ENCODE measurements around the gene CYP11A1. TPM values are rescaled to one million over a fixed set of nuclear protein-coding genes. Genes with fewer than 3 reads are reported as not detected.

Gene CYP11A1
- total RNA-seq, 1 experiment from 2014 or later: 1.7 TPM

DNA sequence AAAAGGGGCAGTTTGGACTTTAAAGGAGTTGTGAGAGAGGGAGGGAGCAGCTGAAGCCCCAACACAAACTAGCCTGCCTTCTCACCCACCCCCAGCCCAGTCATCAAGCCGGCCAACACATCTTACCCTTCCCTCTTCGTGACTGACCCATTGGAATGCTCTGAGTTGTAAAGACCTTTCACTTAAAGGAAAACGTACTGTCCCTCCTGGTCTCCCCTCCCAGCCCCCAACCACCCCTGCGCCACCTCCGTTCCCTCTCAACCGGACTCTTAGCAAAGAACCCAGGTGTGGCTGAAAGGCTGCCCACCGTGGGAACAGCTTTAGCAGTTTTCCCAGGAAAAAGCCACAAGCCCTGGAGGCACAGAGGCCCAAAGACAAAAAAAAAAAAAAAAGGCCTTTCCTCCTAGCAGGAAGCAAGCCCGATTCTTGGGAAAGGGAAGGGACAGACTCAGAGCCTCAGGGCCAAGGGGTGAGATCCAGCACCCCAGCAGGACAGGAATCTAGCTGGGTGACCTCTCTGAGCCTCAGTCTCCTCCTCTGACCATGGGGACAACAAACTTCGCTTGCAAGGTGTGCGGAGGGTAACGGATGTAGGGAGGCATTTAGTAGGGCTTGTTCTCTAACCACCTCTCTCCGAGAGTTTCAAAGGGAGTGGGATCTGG is 2.4 kb downstream of the CYP11A1 start:
- H3K4me2 ChIP-seq (ENCODE audit: insufficient read depth, insufficient read length, low read length): peak overlapping the region; percentile 22

More for the DNA sequence above, 2.4 kb downstream of the CYP11A1 start:
- Histone ChIP-seq H2BK15ac (ENCODE audit: low read depth, low read length) (no peak overlapping the region), H3K23me2 (ENCODE audit: insufficient read length, low read depth, low read length, poor library complexity, severe bottlenecking) (peaks cover 18% of the 10 kb centered on the region), H2BK12ac (ENCODE audit: insufficient read length, low read depth, low read length) (no peak overlapping the region), H3K14ac (ENCODE audit: insufficient read depth, low read length) (peak overlapping the region; percentile 92; the same call in 1 of the 2 replicates), H3K27me3 (ENCODE audit: insufficient read depth, low read length) (no peaks in the 10 kb centered on the region), H3K9me3 (ENCODE audit: control insufficient read depth, low read depth, low read length) (no peaks in the 10 kb centered on the region), H3K18ac (ENCODE audit: insufficient read length, low read depth, low read length) (no peak overlapping the region), H4K8ac (replicated peaks; ENCODE audit: insufficient read length, low read depth, low read length) (no peak overlapping the region), H2BK20ac (ENCODE audit: low read depth, low read length, poor library complexity, severe bottlenecking) (no peak overlapping the region), H3K4ac (ENCODE audit: low read depth, low read length) (no peak overlapping the region), H3K23ac (ENCODE audit: insufficient read length, low read depth, low read length) (no peak overlapping the region), H4K91ac (ENCODE audit: insufficient read length, low read depth, low read length) (no peak overlapping the region), H3K56ac (ENCODE audit: insufficient read length, low read depth, low read length) (no peak overlapping the region), H4K20me1 (ENCODE audit: control insufficient read depth, insufficient read depth, insufficient read length) (no peaks in the 10 kb centered on the region), H3T11ph (ENCODE audit: low read length) (no peak overlapping the region), H3K79me1 (ENCODE audit: insufficient read depth, low read depth, low read length, poor library complexity, severe bottlenecking) (no peaks in the 10 kb centered on the region), H2BK5ac (ENCODE audit: insufficient read length, low read length) (no peak overlapping the region), H3K9ac (ENCODE audit: extremely low read depth, insufficient read length, low read length) (no peak overlapping the region), H3K4me1 (ENCODE audit: insufficient read depth, low read length) (peaks cover 2% of the 10 kb centered on the region; the same call in 1 of the 2 replicates), H2AK5ac (ENCODE audit: insufficient read length, low read length) (no peak overlapping the region), H2AFZ (ENCODE audit: low read length) (no peak overlapping the region), H3K79me2 (ENCODE audit: insufficient read depth, low read length) (no peaks in the 10 kb centered on the region), H4K5ac (ENCODE audit: insufficient read length, low read depth, low read length) (no peak overlapping the region), H3K27ac (ENCODE audit: insufficient read length, low read depth, low read length) (no peak overlapping the region), H2BK120ac (ENCODE audit: low read depth, low read length, poor library complexity, severe bottlenecking) (no peak overlapping the region)
- Mint-ChIP-seq H3K9me3 (no peaks in the 10 kb centered on the region), H3K27ac (peak overlapping the region in 1 of 3 experiments; percentile 63; a peak in 1 of 7 replicates), H3K27me3 (ENCODE audit: low read depth) (peaks cover 42% of the 10 kb centered on the region), H3K4me1 (peaks cover 13 to 19% of the 10 kb centered on the region in 2 experiments), H3K4me3 (peak overlapping the region; percentile 67 to 81), H3K36me3 (ENCODE audit: insufficient read depth in 1 of 3, low read depth in 3 of 3) (0 out of 7 replicates have a peak, but pooled peaks cover 0 to 2% (median 0%) of the 10 kb centered on the region in 3 experiments)
- WGBS (ENCODE audit: extremely low coverage, insufficient read length, low lambda C conversion rate): no CpG with 5 or more reads among the region's 12 CpGs
- TF ChIP-seq CTCF (conservative IDR thresholded peaks at IDR 0.05): no peak
- peak; percentile 41 for DNase-seq
